Right atrium auricular region (tissue), 2 donors: Measurements from ENCODE around the gene ADORA1. TPM values are rescaled to one million over a fixed set of nuclear protein-coding genes. Genes with fewer than 3 reads are reported as not detected.

Experiments used
- DNase-seq: peaks from one replicate; pipeline ENCODE4 v3.0.0-alpha.2; 2019; ENCODE audit warnings: low spot score
- H3K27ac ChIP-seq, 2 donors: fragments of 200-600 bp; sonication (generic); 1 replicate in 1 of 2; 2 replicates in 1 of 2; pipeline ENCODE4 v1.5.1; 2016 to 2019
- H3K27me3 ChIP-seq, 2 donors: fragments of 200-600 bp; sonication (generic); one replicate each; pipeline versions ENCODE4 v1.5.1 to v1.6.0; 2017 to 2019
- H3K36me3 ChIP-seq: fragments of 200-600 bp; sonication (generic); one replicate; pipeline ENCODE4 v1.5.1; 2016
- H3K4me1 ChIP-seq, 2 donors: fragments of 200-600 bp; sonication (generic); one replicate each; pipeline versions ENCODE4 v1.5.1 to v1.6.0; 2017 to 2019
- H3K4me3 ChIP-seq, 2 donors: fragments of 200-600 bp; sonication (generic); 1 replicate in 1 of 2; 2 replicates in 1 of 2; pipeline ENCODE4 v1.5.1; 2017 to 2019; ENCODE audit warnings: mild to moderate bottlenecking in 1 of 2, moderate library complexity in 1 of 2
- H3K9me3 ChIP-seq, 2 donors: fragments of 200-600 bp; sonication (generic); one replicate each; pipeline ENCODE4 v1.5.1; 2019
- CTCF ChIP-seq, 2 donors: fragments of 200-600 bp; sonication (generic); IDR thresholded peaks; one replicate each; pipeline ENCODE4 v1.5.1; 2019; ENCODE audit warnings: antibody characterized with exemption in 2 of 2
- total RNA-seq, 2 donors: library from RNA; depleted of rRNA; stranded (reverse); fragments of >200 nt; gene quantifications; one replicate each; pipeline ENCODE4 v1.1.0, GENCODE V29; 2016

ADORA1 gene
- total RNA-seq, 2 donors from 2014 or later, result 9.4 to 15.1 TPM

- no peaks in the 10 kb centered on the region for H3K27me3 ChIP-seq
- peak in 1 of 2 donors; percentile 33 for TF ChIP-seq CTCF (IDR thresholded peaks at IDR 0.05)
- no peak overlapping the region for H3K4me3 ChIP-seq
- H3K27ac ChIP-seq, result peak overlapping the region in 1 of 2 donors; percentile 31
- H3K36me3 ChIP-seq, result no peaks in the 10 kb centered on the region
- H3K9me3 ChIP-seq, result no peaks in the 10 kb centered on the region
- DNase-seq, result no peak
- peaks cover 0 to 41% of the 10 kb centered on the region in 2 donors for H3K4me1 ChIP-seq
Measured at GRCh38 chr1:203148127-203148526, 20.6 kb downstream of the ADORA1 start.

- no peaks in the 10 kb centered on the region for H3K27me3 ChIP-seq
- H3K4me1 ChIP-seq, result peaks cover 0 to 45% of the 10 kb centered on the region in 2 donors
- H3K27ac ChIP-seq, result peak overlapping the region in 1 of 2 donors; percentile 31
- TF ChIP-seq CTCF (IDR thresholded peaks at IDR 0.05), result no peak
- H3K36me3 ChIP-seq, result no peaks in the 10 kb centered on the region
- no peak overlapping the region for H3K4me3 ChIP-seq
- no peak for DNase-seq
- no peaks in the 10 kb centered on the region for H3K9me3 ChIP-seq
Measured at GRCh38 chr1:203148579-203148978, 21.1 kb downstream of the ADORA1 start.

- peaks cover 0 to 50% of the 10 kb centered on the region in 2 donors for H3K4me1 ChIP-seq
- no peak overlapping the region for H3K27ac ChIP-seq
- DNase-seq, result no peak
- H3K9me3 ChIP-seq, result no peaks in the 10 kb centered on the region
- H3K4me3 ChIP-seq, result no peak overlapping the region
- TF ChIP-seq CTCF (IDR thresholded peaks at IDR 0.05), result no peak
- H3K27me3 ChIP-seq, result no peaks in the 10 kb centered on the region
- no peaks in the 10 kb centered on the region for H3K36me3 ChIP-seq
Measured at GRCh38 chr1:203149188-203149840, 21.8 kb downstream of the ADORA1 start.

- H3K27ac ChIP-seq, result no peak overlapping the region
- no peaks in the 10 kb centered on the region for H3K36me3 ChIP-seq
- H3K4me1 ChIP-seq, result peaks cover 0 to 45% of the 10 kb centered on the region in 2 donors
- H3K9me3 ChIP-seq, result no peaks in the 10 kb centered on the region
- H3K27me3 ChIP-seq, result no peaks in the 10 kb centered on the region
- TF ChIP-seq CTCF (IDR thresholded peaks at IDR 0.05), result no peak
- no peak for DNase-seq
- no peak overlapping the region for H3K4me3 ChIP-seq
Measured at GRCh38 chr1:203150511-203151297, 23.2 kb downstream of the ADORA1 start.

GRCh38 chr1:203151362-203152157 is 24.0 kb downstream of the ADORA1 start:
- no peaks in the 10 kb centered on the region for H3K27me3 ChIP-seq
- no peak overlapping the region for H3K27ac ChIP-seq
- H3K36me3 ChIP-seq, result no peaks in the 10 kb centered on the region
- no peaks in the 10 kb centered on the region for H3K9me3 ChIP-seq
- peaks cover 0 to 45% of the 10 kb centered on the region in 2 donors for H3K4me1 ChIP-seq
- TF ChIP-seq CTCF (IDR thresholded peaks at IDR 0.05), result no peak
- no peak for DNase-seq
- H3K4me3 ChIP-seq, result no peak overlapping the region
